GM10266 (cell line): ENCODE results near the gene PLCB4.

Source experiments
- DNase-seq: peaks from one replicate; pipeline ENCODE4 v3.0.0; 2012; ENCODE audit errors: extremely low spot score
- TF ChIP-seq, protein P1 (sequence below): IDR thresholded peaks from 2 replicates; pipeline ENCODE4 v1.5.1; 2012; ENCODE audit warnings: mild to moderate bottlenecking, low read depth; ENCODE audit not compliant: control insufficient read depth, insufficient read depth; ENCODE audit errors: missing control alignments

Gene PLCB4

DNA sequence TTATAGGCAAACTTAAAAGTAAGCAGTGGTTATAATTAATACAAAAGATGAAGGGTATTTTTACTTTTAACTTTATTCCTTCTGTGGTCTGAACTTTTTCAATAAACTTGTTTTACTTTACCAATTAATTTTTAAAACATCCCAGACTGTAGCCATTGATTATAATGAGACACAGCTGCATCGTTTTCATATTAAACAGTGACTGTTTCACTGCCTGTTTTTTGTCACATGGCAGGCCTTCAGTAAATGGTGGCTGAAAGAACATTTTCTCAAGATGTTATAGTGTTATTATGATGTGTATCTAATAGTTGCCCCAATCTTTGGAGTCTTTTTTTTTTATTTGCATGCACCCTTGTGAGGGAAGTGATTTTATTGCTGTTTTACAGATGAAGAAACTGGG is 95.1 kb downstream of the PLCB4 start:
- DNase-seq: no peak
- TF ChIP-seq, protein P1, sequence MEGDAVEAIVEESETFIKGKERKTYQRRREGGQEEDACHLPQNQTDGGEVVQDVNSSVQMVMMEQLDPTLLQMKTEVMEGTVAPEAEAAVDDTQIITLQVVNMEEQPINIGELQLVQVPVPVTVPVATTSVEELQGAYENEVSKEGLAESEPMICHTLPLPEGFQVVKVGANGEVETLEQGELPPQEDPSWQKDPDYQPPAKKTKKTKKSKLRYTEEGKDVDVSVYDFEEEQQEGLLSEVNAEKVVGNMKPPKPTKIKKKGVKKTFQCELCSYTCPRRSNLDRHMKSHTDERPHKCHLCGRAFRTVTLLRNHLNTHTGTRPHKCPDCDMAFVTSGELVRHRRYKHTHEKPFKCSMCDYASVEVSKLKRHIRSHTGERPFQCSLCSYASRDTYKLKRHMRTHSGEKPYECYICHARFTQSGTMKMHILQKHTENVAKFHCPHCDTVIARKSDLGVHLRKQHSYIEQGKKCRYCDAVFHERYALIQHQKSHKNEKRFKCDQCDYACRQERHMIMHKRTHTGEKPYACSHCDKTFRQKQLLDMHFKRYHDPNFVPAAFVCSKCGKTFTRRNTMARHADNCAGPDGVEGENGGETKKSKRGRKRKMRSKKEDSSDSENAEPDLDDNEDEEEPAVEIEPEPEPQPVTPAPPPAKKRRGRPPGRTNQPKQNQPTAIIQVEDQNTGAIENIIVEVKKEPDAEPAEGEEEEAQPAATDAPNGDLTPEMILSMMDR: no peak

DNA sequence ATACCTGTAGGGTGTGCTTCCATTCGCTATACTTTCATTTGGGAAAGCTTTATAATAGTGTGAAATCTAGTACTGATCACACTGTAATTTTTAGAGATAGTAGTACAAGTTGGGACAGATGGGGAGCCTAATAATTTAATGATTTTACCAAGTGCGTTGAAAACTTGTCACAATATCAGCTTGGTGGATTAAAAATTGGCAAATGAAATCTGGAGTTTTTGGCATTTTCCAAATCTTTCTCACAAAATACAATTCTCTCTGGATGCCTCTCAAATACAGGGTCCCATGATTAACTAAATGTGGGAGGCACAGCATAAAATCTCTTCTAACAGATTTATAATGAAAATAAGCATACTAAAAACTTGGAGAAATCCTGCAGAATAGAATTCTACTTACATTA is 96.4 kb downstream of the PLCB4 start:
- DNase-seq: no peak
- TF ChIP-seq, protein P1: no peak

DNA sequence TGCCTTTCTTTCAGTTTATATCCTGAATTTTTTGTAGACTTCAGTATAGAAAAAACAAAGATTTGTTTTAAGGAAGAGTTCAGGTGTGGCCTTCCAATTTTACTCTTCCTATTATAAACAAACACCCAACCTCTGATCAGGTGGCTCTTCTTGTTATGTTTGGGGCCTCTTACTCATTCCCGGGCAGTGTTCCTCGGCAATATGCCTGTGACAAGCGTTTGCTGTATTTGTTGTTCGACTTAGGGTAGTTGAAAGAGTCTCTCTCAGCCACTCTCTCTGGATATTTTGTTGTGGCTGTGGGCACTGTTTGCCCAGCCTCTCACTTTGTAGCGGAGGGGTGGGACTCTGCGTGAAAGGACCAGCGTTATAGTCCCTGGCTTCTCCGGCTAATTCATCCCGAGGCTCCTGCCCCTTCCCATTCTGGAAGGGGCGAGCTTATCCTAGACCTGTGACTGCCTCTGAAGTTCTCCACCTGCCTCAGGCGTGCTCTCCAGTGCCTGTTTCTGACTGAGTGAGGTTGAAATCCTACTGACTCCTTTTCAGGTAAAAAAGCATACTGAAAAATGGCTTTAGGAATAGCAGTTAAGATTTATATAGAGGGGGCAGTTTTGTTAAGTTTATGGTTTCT is 97.4 kb downstream of the PLCB4 start:
- no peak for DNase-seq
- TF ChIP-seq, protein P1: no peak

GRCh38 chr20:9169409-9169808 is 100.5 kb downstream of the PLCB4 start:
- TF ChIP-seq, protein P1: no peak
- no peak for DNase-seq

GRCh38 chr20:9172851-9173250 is 104.0 kb downstream of the PLCB4 start:
- TF ChIP-seq, protein P1: no peak
- no peak for DNase-seq

GRCh38 chr20:9177278-9177677 is 108.4 kb downstream of the PLCB4 start:
- TF ChIP-seq, protein P1: no peak
- no peak for DNase-seq

DNA sequence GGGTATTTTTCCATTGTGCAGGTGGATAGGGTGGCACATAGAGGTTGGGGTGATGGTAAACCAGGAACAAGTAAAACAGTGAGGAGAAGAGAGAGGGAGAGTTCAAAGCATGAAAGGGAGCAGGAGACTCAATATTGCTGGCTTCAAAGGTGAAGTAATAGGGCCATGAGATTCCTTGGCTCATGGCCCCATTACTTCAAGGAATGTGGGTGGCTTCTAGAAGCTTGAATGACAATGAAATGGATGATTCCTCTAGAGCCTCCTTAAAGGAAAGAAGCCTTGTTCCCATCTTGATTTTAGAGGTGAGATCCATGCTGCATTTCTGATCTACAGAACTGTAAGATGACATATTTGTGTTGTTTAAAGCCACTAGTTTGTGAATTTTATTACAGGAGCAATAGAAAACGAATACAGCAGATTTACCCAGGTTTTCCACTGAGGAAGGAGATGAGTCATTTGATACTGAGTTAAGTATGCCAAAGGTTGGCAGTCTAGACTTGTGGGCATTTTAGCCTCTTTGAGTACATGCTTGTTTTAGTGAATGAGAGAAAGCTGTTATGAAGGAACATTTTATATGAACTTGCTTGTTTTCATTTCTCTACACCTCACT is 110.4 kb downstream of the PLCB4 start:
- TF ChIP-seq, protein P1: no peak
- no peak for DNase-seq
